ENCODE results near the gene TMEM72.

Gene TMEM72

DNA sequence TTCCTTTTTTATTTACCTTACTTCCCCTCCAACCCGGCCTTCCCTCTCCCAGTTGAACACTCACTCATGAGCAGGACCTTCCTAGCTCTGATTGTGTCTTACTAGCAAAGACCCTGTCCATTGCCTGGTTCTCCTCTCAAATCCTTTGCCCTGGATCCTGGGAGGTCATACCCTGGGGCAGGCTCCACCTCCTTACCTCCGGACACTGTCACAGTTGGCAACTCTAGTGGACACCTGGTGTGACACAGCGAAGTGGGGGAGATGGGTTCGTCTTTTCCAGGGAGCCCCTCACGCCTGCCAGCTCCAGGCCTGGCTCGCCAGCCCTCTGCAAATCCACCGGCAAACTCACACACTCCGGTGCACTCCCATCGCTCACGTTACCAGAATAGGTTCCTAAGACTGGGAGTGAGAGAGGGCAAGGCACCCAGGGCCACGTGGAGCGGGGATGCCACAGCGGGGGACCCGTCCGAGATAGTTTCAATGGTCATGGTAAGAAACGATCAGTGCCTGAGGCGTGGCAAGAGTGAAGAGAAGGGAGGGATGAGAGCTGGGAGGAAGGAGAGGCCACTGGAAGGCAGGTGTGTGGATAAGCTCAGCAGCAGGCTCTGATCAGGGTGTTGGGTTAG, 30.9 kb upstream of the TMEM72 start:
- H3K27ac ChIP-seq = no peak overlapping the region
- H3K9ac ChIP-seq = no peak overlapping the region
- TF ChIP-seq, protein P1, sequence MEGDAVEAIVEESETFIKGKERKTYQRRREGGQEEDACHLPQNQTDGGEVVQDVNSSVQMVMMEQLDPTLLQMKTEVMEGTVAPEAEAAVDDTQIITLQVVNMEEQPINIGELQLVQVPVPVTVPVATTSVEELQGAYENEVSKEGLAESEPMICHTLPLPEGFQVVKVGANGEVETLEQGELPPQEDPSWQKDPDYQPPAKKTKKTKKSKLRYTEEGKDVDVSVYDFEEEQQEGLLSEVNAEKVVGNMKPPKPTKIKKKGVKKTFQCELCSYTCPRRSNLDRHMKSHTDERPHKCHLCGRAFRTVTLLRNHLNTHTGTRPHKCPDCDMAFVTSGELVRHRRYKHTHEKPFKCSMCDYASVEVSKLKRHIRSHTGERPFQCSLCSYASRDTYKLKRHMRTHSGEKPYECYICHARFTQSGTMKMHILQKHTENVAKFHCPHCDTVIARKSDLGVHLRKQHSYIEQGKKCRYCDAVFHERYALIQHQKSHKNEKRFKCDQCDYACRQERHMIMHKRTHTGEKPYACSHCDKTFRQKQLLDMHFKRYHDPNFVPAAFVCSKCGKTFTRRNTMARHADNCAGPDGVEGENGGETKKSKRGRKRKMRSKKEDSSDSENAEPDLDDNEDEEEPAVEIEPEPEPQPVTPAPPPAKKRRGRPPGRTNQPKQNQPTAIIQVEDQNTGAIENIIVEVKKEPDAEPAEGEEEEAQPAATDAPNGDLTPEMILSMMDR (IDR thresholded peaks at IDR 0.05) = no peak

DNA sequence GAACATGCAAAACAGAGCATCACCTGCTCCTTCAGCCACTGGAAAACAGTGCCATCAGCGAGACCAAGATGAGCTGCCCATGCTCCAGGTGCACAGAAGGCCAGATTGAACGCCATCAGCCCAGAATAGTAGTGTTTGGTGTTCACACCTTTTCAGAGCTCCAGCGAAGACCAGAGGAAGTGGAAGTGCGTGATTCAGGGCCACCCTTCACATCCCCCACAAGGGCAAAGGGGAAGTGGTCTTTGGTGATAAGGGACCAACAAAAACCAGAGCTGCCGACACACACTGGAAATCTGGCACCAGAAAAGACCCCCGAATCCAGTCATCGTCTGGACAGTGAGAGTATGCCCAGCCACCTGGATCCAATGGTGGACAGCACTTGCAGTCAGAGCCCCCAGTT, 29.5 kb upstream of the TMEM72 start:
- Histone ChIP-seq H3K9me3 (ENCODE audit: control insufficient read depth, low read length) (no peaks in the 10 kb centered on the region), H3K79me2 (no peaks in the 10 kb centered on the region), H3K4me2 (ENCODE audit: low read length) (no peak overlapping the region), H3K36me3 (ENCODE audit: control insufficient read depth, insufficient read depth, low read length) (no peaks in the 10 kb centered on the region), H3K9ac (no peak overlapping the region), H2AFZ (no peak overlapping the region), H3K27me3 (ENCODE audit: control insufficient read depth, insufficient read depth, low read length) (no peaks in the 10 kb centered on the region), H3K4me3 (ENCODE audit: low read depth, low read length) (no peak overlapping the region), H3K27ac (no peak overlapping the region), H3K4me1 (no peaks in the 10 kb centered on the region)
- TF ChIP-seq, protein P1 (IDR thresholded peaks at IDR 0.05) = no peak

More for the DNA sequence above, 30.9 kb upstream of the TMEM72 start:
- Histone ChIP-seq H3K4me3 (ENCODE audit: low read depth, low read length) (no peak overlapping the region), H3K9me3 (ENCODE audit: control insufficient read depth, low read length) (no peaks in the 10 kb centered on the region), H3K4me2 (ENCODE audit: low read length) (no peak overlapping the region), H3K27me3 (ENCODE audit: control insufficient read depth, insufficient read depth, low read length) (no peaks in the 10 kb centered on the region), H3K79me2 (no peaks in the 10 kb centered on the region), H3K4me1 (no peaks in the 10 kb centered on the region), H2AFZ (no peak overlapping the region), H3K36me3 (ENCODE audit: control insufficient read depth, insufficient read depth, low read length) (no peaks in the 10 kb centered on the region)

DNA sequence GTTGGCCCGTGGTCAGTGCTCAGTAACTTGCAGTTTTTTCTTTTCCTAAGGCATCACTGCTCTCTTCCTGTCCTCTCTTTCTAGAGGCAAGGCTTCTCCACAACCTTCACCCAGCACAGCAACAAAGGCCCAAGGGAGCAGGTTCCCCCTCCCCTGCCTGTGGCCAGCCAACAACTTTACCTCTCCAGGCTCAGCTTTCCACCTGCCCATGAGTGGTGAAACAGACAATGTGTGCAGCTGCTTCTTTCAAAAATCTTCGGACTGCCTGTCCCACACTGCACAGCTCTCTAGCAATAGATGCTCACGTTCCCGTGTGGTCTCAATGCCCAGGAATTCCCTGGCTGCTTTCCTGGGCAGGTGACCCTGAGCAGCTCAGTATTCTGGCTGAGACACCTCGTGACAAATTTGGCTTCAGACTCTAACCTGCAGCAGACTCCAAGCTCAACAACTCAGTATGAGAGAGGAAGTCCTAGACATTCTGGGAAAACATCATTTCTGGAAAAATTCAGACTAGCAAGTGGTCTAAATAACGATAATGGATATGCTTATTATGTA, 28.9 kb upstream of the TMEM72 start:
- H3K4me2 ChIP-seq (ENCODE audit: low read length) = no peak overlapping the region
- no peaks in the 10 kb centered on the region for H3K79me2 ChIP-seq
- H2AFZ ChIP-seq = no peak overlapping the region
- no peaks in the 10 kb centered on the region for H3K36me3 ChIP-seq (ENCODE audit: control insufficient read depth, insufficient read depth, low read length)
- H3K4me3 ChIP-seq (ENCODE audit: low read depth, low read length) = no peak overlapping the region
- TF ChIP-seq, protein P1 (IDR thresholded peaks at IDR 0.05) = no peak
- no peaks in the 10 kb centered on the region for H3K4me1 ChIP-seq
- H3K9ac ChIP-seq = no peak overlapping the region
- no peaks in the 10 kb centered on the region for H3K27me3 ChIP-seq (ENCODE audit: control insufficient read depth, insufficient read depth, low read length)
- H3K27ac ChIP-seq = no peak overlapping the region
- H3K9me3 ChIP-seq (ENCODE audit: control insufficient read depth, low read length) = no peaks in the 10 kb centered on the region

DNA sequence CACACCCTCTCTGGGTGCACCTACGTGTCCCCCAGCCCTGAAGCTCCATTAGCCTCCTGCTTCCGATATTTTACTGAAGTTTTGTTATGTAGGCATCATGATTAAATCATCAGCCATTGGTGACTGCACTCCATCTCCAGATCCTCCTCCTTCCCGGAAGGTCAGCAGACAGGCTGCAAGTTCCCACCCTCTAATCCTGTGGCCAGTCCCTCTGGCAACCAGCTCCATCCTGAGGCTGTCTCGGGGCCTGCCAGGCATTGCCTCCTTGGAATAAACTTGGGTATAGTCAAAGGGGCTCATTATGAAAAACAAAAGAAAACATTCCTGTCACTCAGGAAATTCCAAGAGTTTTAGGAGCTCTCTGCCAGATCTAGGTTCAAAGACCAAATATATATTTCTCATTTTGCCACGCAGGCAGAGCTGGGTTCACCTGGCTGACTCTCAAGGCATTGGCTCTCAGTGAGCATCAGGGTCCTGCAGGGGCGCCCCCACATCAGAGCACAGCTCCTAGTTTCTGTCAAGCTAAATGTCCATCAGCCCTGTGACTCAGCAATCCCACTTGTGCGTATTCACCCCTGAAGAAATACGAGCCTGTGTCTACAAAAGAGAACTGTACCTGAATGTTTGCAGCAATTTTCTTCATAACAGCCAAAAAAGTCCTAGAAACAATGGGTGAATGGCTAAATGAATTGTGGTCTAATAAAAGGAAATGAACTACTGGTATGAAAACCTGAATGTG, 27.4 kb upstream of the TMEM72 start:
- H3K9ac ChIP-seq = no peak overlapping the region
- H2AFZ ChIP-seq = no peak overlapping the region
- H3K36me3 ChIP-seq (ENCODE audit: control insufficient read depth, insufficient read depth, low read length) = no peaks in the 10 kb centered on the region
- no peak overlapping the region for H3K4me2 ChIP-seq (ENCODE audit: low read length)
- no peaks in the 10 kb centered on the region for H3K79me2 ChIP-seq
- H3K4me1 ChIP-seq = no peaks in the 10 kb centered on the region
- no peaks in the 10 kb centered on the region for H3K9me3 ChIP-seq (ENCODE audit: control insufficient read depth, low read length)
- H3K4me3 ChIP-seq (ENCODE audit: low read depth, low read length) = no peak overlapping the region
- no peak overlapping the region for H3K27ac ChIP-seq
- no peaks in the 10 kb centered on the region for H3K27me3 ChIP-seq (ENCODE audit: control insufficient read depth, insufficient read depth, low read length)
- TF ChIP-seq, protein P1 (IDR thresholded peaks at IDR 0.05) = no peak
